H1 (cell line): ENCODE measurements around the gene PLCL1. TPM values are rescaled to one million over a fixed set of nuclear protein-coding genes. Genes with fewer than 3 reads are reported as not detected.

ENCODE experiments used
- CTCF ChIA-PET: fragments of 300-600 bp; sonication (Branson Sonifier 250); formaldehyde crosslinking; loops from one replicate; lab custom pipeline; 2021; ENCODE audit not compliant: partially characterized antibody; lab: Charles Lee
- POLR2A ChIA-PET: fragments of 300-600 bp; sonication (Branson Sonifier 250); formaldehyde crosslinking; loops from one replicate; lab custom pipeline; 2021; ENCODE audit warnings: inconsistent platforms; ENCODE audit not compliant: partially characterized antibody; lab: Charles Lee
- DNase-seq, 2 experiments: peaks; one replicate each; pipeline versions ENCODE4 v3.0.0 to v3.0.0-alpha.2; 2010 to 2022; ENCODE audit warnings: low spot score in 2 of 2, low read depth in 1 of 2, mixed read lengths in 1 of 2
- FAIRE-seq: peaks from 2 replicates; lab custom pipeline; 2011; peaks lifted over from hg19 to GRCh38; lab: Jason Lieb, UNC
- H2AFZ ChIP-seq: 2 replicates; pipeline ENCODE4 v1.8.1; 2012; ENCODE audit warnings: low read length, inconsistent platforms
- H2AK5ac ChIP-seq: 2 replicates; pipeline ENCODE4 v1.6.1; 2013; ENCODE audit warnings: low read depth, low read length
- H2BK120ac ChIP-seq: replicated peaks from 2 replicates; pipeline ENCODE3; 2013; ENCODE audit warnings: low read depth, low read length, inconsistent platforms
- H2BK12ac ChIP-seq: 2 replicates; pipeline ENCODE4 v1.6.1; 2013; ENCODE audit warnings: low read depth, low read length
- H2BK15ac ChIP-seq: 2 replicates; pipeline ENCODE4 v1.6.1; 2013; ENCODE audit warnings: low read length
- H2BK20ac ChIP-seq: 2 replicates; pipeline ENCODE4 v1.6.1; 2013; ENCODE audit warnings: low read length
- H2BK5ac ChIP-seq: 2 replicates; pipeline ENCODE4 v1.6.1; 2013; ENCODE audit warnings: low read depth, low read length
- H3K14ac ChIP-seq: 2 replicates; pipeline ENCODE4 v1.6.1; 2013; ENCODE audit warnings: inconsistent platforms; ENCODE audit not compliant: insufficient read length
- H3K18ac ChIP-seq: 2 replicates; pipeline ENCODE4 v1.6.1; 2013; ENCODE audit warnings: low read length; ENCODE audit errors: extremely low read depth
- H3K23ac ChIP-seq: 2 replicates; pipeline ENCODE4 v1.6.1; 2013; ENCODE audit warnings: inconsistent platforms; ENCODE audit not compliant: insufficient read length
- H3K23me2 ChIP-seq: 2 replicates; pipeline ENCODE4 v1.6.1; 2013; ENCODE audit warnings: low read depth, low read length
- H3K27ac ChIP-seq: 2 replicates; pipeline ENCODE4 v1.6.1; 2011; ENCODE audit warnings: low read depth, low read length, inconsistent platforms
- H3K27me3 ChIP-seq, 4 experiments: replicated peaks in 1 of 4; 1 replicate in 1 of 4; 2 replicates in 3 of 4; pipeline versions ENCODE4 v1.6.1 to v1.8.1; 2011 to 2013; ENCODE audit warnings: low read length in 3 of 4, mild to moderate bottlenecking in 3 of 4, inconsistent platforms in 2 of 4, mixed read lengths in 2 of 4, moderate library complexity in 1 of 4; ENCODE audit not compliant: control insufficient read depth in 3 of 4, insufficient read depth in 3 of 4; ENCODE audit errors: extremely low read depth in 1 of 4
- H3K36me3 ChIP-seq, 4 experiments: 2 replicates each; pipeline versions ENCODE4 v1.6.1 to v1.8.1; 2011 to 2013; ENCODE audit warnings: mild to moderate bottlenecking in 4 of 4, low read length in 3 of 4, moderate library complexity in 2 of 4, control low read depth in 1 of 4, inconsistent platforms in 1 of 4; ENCODE audit not compliant: insufficient read depth in 4 of 4, control insufficient read depth in 2 of 4
- H3K4ac ChIP-seq: replicated peaks from 2 replicates; pipeline ENCODE3; 2013; ENCODE audit warnings: low read length, low read depth, mixed read lengths, inconsistent platforms; ENCODE audit not compliant: insufficient read length
- H3K4me1 ChIP-seq, 4 experiments: replicated peaks in 1 of 4; 1 replicate in 1 of 4; 2 replicates in 3 of 4; pipeline versions ENCODE4 v1.6.1 to v1.8.1; 2011 to 2013; ENCODE audit warnings: low read length in 3 of 4, inconsistent platforms in 2 of 4, mixed read lengths in 1 of 4; ENCODE audit not compliant: insufficient read depth in 4 of 4, control insufficient read depth in 3 of 4
- H3K4me2 ChIP-seq, 2 experiments: 2 replicates each; pipeline versions ENCODE4 v1.6.1 to v1.8.1; 2011 to 2013; ENCODE audit warnings: low read depth in 2 of 2, low read length in 2 of 2, control low read depth in 1 of 2, inconsistent platforms in 1 of 2, mild to moderate bottlenecking in 1 of 2; ENCODE audit not compliant: insufficient read depth in 1 of 2
- H3K4me3 ChIP-seq, 4 experiments: fragments of 200-600, 300-600 bp in 1 of 4; sonication (generic), shearing (Covaris generic), sonication (Bioruptor Twin) in 1 of 4; 2 replicates each; pipeline versions ENCODE4 v1.5.1 to v1.8.1; 2011 to 2016; ENCODE audit warnings: low read length in 4 of 4, low read depth in 3 of 4, control low read depth in 2 of 4, inconsistent platforms in 2 of 4, mild to moderate bottlenecking in 2 of 4, mixed read lengths in 1 of 4, moderate library complexity in 1 of 4; ENCODE audit not compliant: insufficient read depth in 2 of 4; ENCODE audit errors: extremely low read depth in 1 of 4
- H3K56ac ChIP-seq: replicated peaks from 2 replicates; pipeline ENCODE3; 2013; ENCODE audit warnings: low read depth, mild to moderate bottlenecking, mixed read lengths, low read length, inconsistent platforms; ENCODE audit not compliant: insufficient read length
- H3K79me1 ChIP-seq: 2 replicates; pipeline ENCODE4 v1.6.1; 2013; ENCODE audit warnings: low read depth, low read length, control low read depth
- H3K79me2 ChIP-seq, 2 experiments: 2 replicates each; pipeline versions ENCODE4 v1.6.1 to v1.8.1; 2012 to 2013; ENCODE audit warnings: low read length in 2 of 2, mild to moderate bottlenecking in 2 of 2, inconsistent platforms in 1 of 2; ENCODE audit not compliant: insufficient read depth in 2 of 2, control insufficient read depth in 1 of 2
- H3K9ac ChIP-seq, 4 experiments: replicated peaks in 1 of 4; 1 replicate in 1 of 4; 2 replicates in 3 of 4; pipeline versions ENCODE4 v1.6.1 to v1.8.1; 2011 to 2013; ENCODE audit warnings: low read depth in 3 of 4, low read length in 3 of 4, control low read depth in 2 of 4, mild to moderate bottlenecking in 2 of 4, moderate library complexity in 2 of 4, inconsistent platforms in 1 of 4; ENCODE audit errors: extremely low read depth in 1 of 4
- H3K9me3 ChIP-seq, 2 experiments: 2 replicates each; pipeline versions ENCODE4 v1.6.1 to v1.8.1; 2012 to 2013; ENCODE audit warnings: mild to moderate bottlenecking in 2 of 2, moderate library complexity in 2 of 2, control low read depth in 1 of 2, inconsistent platforms in 1 of 2, low read depth in 1 of 2, low read length in 1 of 2, mixed read lengths in 1 of 2; ENCODE audit not compliant: insufficient read depth in 2 of 2
- H4K20me1 ChIP-seq, 2 experiments: replicated peaks in 1 of 2; 2 replicates each; pipeline versions ENCODE3 to v1.8.1; 2011 to 2013; ENCODE audit warnings: inconsistent platforms in 2 of 2, low read length in 2 of 2, mild to moderate bottlenecking in 1 of 2; ENCODE audit not compliant: insufficient read depth in 2 of 2, control insufficient read depth in 1 of 2
- H4K5ac ChIP-seq: 2 replicates; pipeline ENCODE4 v1.6.1; 2013; ENCODE audit warnings: low read length, low read depth, mixed read lengths, inconsistent platforms; ENCODE audit not compliant: insufficient read length
- H4K8ac ChIP-seq: 2 replicates; pipeline ENCODE4 v1.8.0; 2013; ENCODE audit warnings: mild to moderate bottlenecking, moderate library complexity, low read length, inconsistent platforms; ENCODE audit not compliant: insufficient read depth; ENCODE audit errors: extremely low read depth
- H4K91ac ChIP-seq: replicated peaks from 2 replicates; pipeline ENCODE3; 2013; ENCODE audit warnings: low read length, mixed read lengths, inconsistent platforms; ENCODE audit not compliant: insufficient read length
- GTF2F1 ChIP-seq: IDR thresholded peaks from 2 replicates; pipeline ENCODE4 v1.6.1; 2012; ENCODE audit warnings: low read depth, low read length, improper control_type of control experiment, borderline replicate concordance
- HDAC2 ChIP-seq, 2 experiments: fragments of 300-600 bp in 1 of 2; sonication (generic) in 1 of 2; IDR thresholded peaks; 2 replicates each; pipeline ENCODE4 v1.6.1; 2011 to 2012; ENCODE audit warnings: low read depth in 2 of 2, low read length in 2 of 2, mild to moderate bottlenecking in 2 of 2, moderate library complexity in 2 of 2, borderline replicate concordance in 1 of 2, inconsistent platforms in 1 of 2
- KDM4A ChIP-seq: IDR thresholded peaks from one replicate; pipeline ENCODE4 v1.7.1; 2012; ENCODE audit warnings: low read depth, mild to moderate bottlenecking, moderate library complexity, low read length, inconsistent platforms; ENCODE audit not compliant: severe bottlenecking
- MAX ChIP-seq: IDR thresholded peaks from 2 replicates; pipeline ENCODE4 v1.6.1; 2012; ENCODE audit warnings: inconsistent platforms
- NRF1 ChIP-seq: IDR thresholded peaks from 2 replicates; pipeline ENCODE4 v1.6.1; 2011; ENCODE audit warnings: mild to moderate bottlenecking, low read depth, low read length, improper control_type of control experiment
- SRF ChIP-seq: IDR thresholded peaks from 2 replicates; pipeline ENCODE4 v1.6.1; 2011; ENCODE audit warnings: mild to moderate bottlenecking, low read depth, low read length, moderate library complexity
- TBP ChIP-seq: IDR thresholded peaks from 2 replicates; pipeline ENCODE4 v1.6.1; 2011; ENCODE audit warnings: low read depth, low read length, improper control_type of control experiment
- TEAD4 ChIP-seq: IDR thresholded peaks from 2 replicates; pipeline ENCODE4 v1.6.1; 2012; ENCODE audit warnings: low read depth, low read length, inconsistent platforms, mixed read lengths
- WGBS, 2 experiments: shearing (Covaris generic) in 1 of 2; methylation state at CpG; one replicate each; pipeline versions ENCODE4 v1.1.6 to v1.1.7; 2013 to 2015; ENCODE audit warnings: low lambda C conversion rate in 2 of 2, mixed read lengths in 2 of 2, inconsistent platforms in 1 of 2, low coverage in 1 of 2, missing lambda C conversion rate in 1 of 2; ENCODE audit not compliant: insufficient replicate concordance in 2 of 2, insufficient coverage in 1 of 2, insufficient read length in 1 of 2; ENCODE audit errors: extremely low coverage in 1 of 2, missing lambda C conversion rate in 1 of 2; 5-methylcytosine and 5-hydroxymethylcytosine counted together
- polyA plus RNA-seq, 7 experiments: library from polyadenylated mRNA; depleted of rRNA in 3 of 7; stranded (reverse) in 5 of 7; unstranded in 2 of 7; fragments of >200 nt in 5 of 7; fragments of 200-250 nt in 2 of 7; gene quantifications; 1 replicate in 5 of 7; 2 replicates in 1 of 7; 4 replicates in 1 of 7; pipeline versions ENCODE4 v1.2.1 to v1.2.3, GENCODE V29; 2011 to 2013; ENCODE audit warnings: missing spikeins in 2 of 7, mixed read lengths in 2 of 7
- total RNA-seq: library from RNA; stranded (reverse); fragmentation: NEBNext Ultra II Directional; extraction: Animal tissue kit (Norgen Biotek cat#: 25700); gene quantifications from 2 replicates; pipeline ENCODE4 v1.2.1, GENCODE V29; 2021
- TF ChIP-seq, protein P1 (sequence below): IDR thresholded peaks from 2 replicates; pipeline ENCODE4 v1.6.1; 2012; ENCODE audit warnings: inconsistent platforms
- TF ChIP-seq, protein P2 (sequence below), 3 experiments: IDR thresholded peaks; 1 replicate in 2 of 3; 2 replicates in 1 of 3; pipeline versions ENCODE4 v1.5.1 to v1.6.1; 2011; ENCODE audit warnings: low read length in 3 of 3, mild to moderate bottlenecking in 3 of 3, inconsistent platforms in 2 of 3, low read depth in 1 of 3, moderate library complexity in 1 of 3; ENCODE audit not compliant: insufficient read depth in 1 of 3; ENCODE audit errors: control extremely low read depth in 1 of 3

PLCL1 gene
- total and polyA plus RNA-seq, 2 of the 8 experiments (the other 6 are each of a cell fraction or from before 2014, with no cell fraction given): not detected

DNA sequence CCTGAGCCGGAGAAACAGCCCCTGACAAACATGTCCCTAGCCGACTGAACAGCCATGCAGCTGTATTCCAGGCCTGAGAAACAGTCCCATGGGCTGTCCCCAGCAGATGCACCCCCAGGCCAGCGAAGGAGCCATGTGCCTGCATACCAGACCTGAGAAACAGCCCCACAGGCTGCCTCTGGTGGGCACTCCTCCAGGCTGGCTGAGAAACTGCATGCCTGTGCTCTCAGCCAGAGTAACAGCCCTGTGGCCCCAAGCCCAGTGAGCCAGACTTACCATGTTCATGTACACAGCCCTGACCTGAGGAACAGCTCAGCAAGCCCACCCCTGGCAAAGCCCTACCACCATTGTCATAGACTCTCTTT, 44.1 kb upstream of the PLCL1 start:
- FAIRE-seq: no peak
- no peak for DNase-seq
- Histone ChIP-seq H3K79me1 (no peaks in the 10 kb centered on the region), H2AK5ac (no peak overlapping the region), H2AFZ (no peak overlapping the region), H3K9ac (no peak overlapping the region), H3K23ac (no peak overlapping the region), H4K5ac (no peak overlapping the region), H3K4me2 (no peak overlapping the region), H3K14ac (no peak overlapping the region), H2BK15ac (no peak overlapping the region), H3K23me2 (no peaks in the 10 kb centered on the region), H2BK5ac (no peak overlapping the region), H4K91ac (no peak overlapping the region), H4K8ac (no peak overlapping the region; the same call in 1 of the 2 replicates), H3K4me1 (no peaks in the 10 kb centered on the region), H3K4ac (no peak overlapping the region), H3K9me3 (peaks cover 4% of the 10 kb centered on the region in 2 experiments; a peak in 1 of 4 replicates), H3K4me3 (no peak overlapping the region), H3K27me3 (no peaks in the 10 kb centered on the region), H3K18ac (no peak overlapping the region; the same call in 1 of the 2 replicates), H3K36me3 (no peaks in the 10 kb centered on the region), H2BK20ac (no peak overlapping the region), H4K20me1 (no peaks in the 10 kb centered on the region), H2BK12ac (no peak overlapping the region), H2BK120ac (no peak overlapping the region), H3K27ac (no peak overlapping the region), H3K79me2 (no peaks in the 10 kb centered on the region), H3K56ac (no peak overlapping the region)
- WGBS, 2 experiments: 84% methylated on average over 3 of the region's 3 CpGs; no CpG with 5 or more reads in 1 of the 2 experiments
- ChIA-PET POLR2A (no interaction called here), CTCF (interaction anchor here (0.8 to 1.7 kb wide), 6 partner anchors 11 to 53 kb away, joined by 3 to 5 read pairs (median 3); no protein-coding TSS in a partner anchor)
- TF ChIP-seq GTF2F1 (no peak), HDAC2 (IDR thresholded peaks at IDR 0.05; ENCODE audit: borderline replicate concordance in 1 of 2, low read depth in 2 of 2, low read length in 2 of 2) (no peak), KDM4A (no peak), TEAD4 (no peak), NRF1 (no peak), MAX (peak; percentile 24; the same call in 1 of the 2 replicates), SRF (no peak), TBP (no peak)
- TF ChIP-seq, protein P1, sequence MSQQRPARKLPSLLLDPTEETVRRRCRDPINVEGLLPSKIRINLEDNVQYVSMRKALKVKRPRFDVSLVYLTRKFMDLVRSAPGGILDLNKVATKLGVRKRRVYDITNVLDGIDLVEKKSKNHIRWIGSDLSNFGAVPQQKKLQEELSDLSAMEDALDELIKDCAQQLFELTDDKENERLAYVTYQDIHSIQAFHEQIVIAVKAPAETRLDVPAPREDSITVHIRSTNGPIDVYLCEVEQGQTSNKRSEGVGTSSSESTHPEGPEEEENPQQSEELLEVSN: 0 out of 2 replicates have a peak, but pooled peaks have one; percentile 25
- TF ChIP-seq, protein P2, sequence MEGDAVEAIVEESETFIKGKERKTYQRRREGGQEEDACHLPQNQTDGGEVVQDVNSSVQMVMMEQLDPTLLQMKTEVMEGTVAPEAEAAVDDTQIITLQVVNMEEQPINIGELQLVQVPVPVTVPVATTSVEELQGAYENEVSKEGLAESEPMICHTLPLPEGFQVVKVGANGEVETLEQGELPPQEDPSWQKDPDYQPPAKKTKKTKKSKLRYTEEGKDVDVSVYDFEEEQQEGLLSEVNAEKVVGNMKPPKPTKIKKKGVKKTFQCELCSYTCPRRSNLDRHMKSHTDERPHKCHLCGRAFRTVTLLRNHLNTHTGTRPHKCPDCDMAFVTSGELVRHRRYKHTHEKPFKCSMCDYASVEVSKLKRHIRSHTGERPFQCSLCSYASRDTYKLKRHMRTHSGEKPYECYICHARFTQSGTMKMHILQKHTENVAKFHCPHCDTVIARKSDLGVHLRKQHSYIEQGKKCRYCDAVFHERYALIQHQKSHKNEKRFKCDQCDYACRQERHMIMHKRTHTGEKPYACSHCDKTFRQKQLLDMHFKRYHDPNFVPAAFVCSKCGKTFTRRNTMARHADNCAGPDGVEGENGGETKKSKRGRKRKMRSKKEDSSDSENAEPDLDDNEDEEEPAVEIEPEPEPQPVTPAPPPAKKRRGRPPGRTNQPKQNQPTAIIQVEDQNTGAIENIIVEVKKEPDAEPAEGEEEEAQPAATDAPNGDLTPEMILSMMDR (IDR thresholded peaks at IDR 0.05; ENCODE audit: control extremely low read depth in 1 of 3, insufficient read depth in 1 of 3, low read depth in 1 of 3, low read length in 3 of 3): peak in 1 of 3 experiments; percentile 16; a peak in 1 of 4 replicates
